HUES6 (cell line): ENCODE measurements around the gene ZNF516.

Experiments used
- H3K27ac ChIP-seq: 2 replicates; pipeline ENCODE4 v1.7.0; 2013; ENCODE audit warnings: low read depth, mild to moderate bottlenecking, low read length, inconsistent platforms
- H3K27me3 ChIP-seq: 2 replicates; pipeline ENCODE4 v1.6.1; 2013; ENCODE audit warnings: low read length; ENCODE audit not compliant: control insufficient read depth, insufficient read depth
- H3K36me3 ChIP-seq: 2 replicates; pipeline ENCODE4 v1.6.1; 2013; ENCODE audit warnings: low read length; ENCODE audit not compliant: control insufficient read depth, insufficient read depth
- H3K4me1 ChIP-seq: 2 replicates; pipeline ENCODE4 v1.6.1; 2013; ENCODE audit warnings: low read length; ENCODE audit not compliant: control insufficient read depth, insufficient read depth
- H3K4me3 ChIP-seq: 2 replicates; pipeline ENCODE4 v1.5.1; 2013; ENCODE audit warnings: low read depth, low read length
- H3K9ac ChIP-seq: one replicate; pipeline ENCODE4 v1.6.1; 2013; ENCODE audit warnings: mild to moderate bottlenecking, low read length
- H3K9me3 ChIP-seq: 2 replicates; pipeline ENCODE4 v1.6.1; 2013; ENCODE audit warnings: low read depth, low read length; ENCODE audit not compliant: control insufficient read depth, insufficient read depth

ZNF516 gene

GRCh38 chr18:76444446-76445105 is 50.5 kb downstream of the ZNF516 start:
- no peak overlapping the region for H3K4me3 ChIP-seq
- no peak overlapping the region for H3K9ac ChIP-seq
- H3K27ac ChIP-seq, result no peak overlapping the region
- H3K36me3 ChIP-seq, result peaks cover 34% of the 10 kb centered on the region
- H3K9me3 ChIP-seq, result no peaks in the 10 kb centered on the region
- peaks cover 19% of the 10 kb centered on the region; the same call in 1 of the 2 replicates for H3K4me1 ChIP-seq
- no peaks in the 10 kb centered on the region for H3K27me3 ChIP-seq

GRCh38 chr18:76443519-76444445 is 51.3 kb downstream of the ZNF516 start:
- H3K27ac ChIP-seq, result no peak overlapping the region
- peaks cover 34% of the 10 kb centered on the region for H3K36me3 ChIP-seq
- no peak overlapping the region for H3K9ac ChIP-seq

GRCh38 chr18:76442413-76443171 is 52.5 kb downstream of the ZNF516 start:
- H3K9ac ChIP-seq, result no peak overlapping the region
- H3K4me3 ChIP-seq, result no peak overlapping the region
- H3K36me3 ChIP-seq, result peaks cover 39% of the 10 kb centered on the region
- H3K27ac ChIP-seq, result no peak overlapping the region
- peaks cover 10% of the 10 kb centered on the region; the same call in 1 of the 2 replicates for H3K4me1 ChIP-seq
- no peaks in the 10 kb centered on the region for H3K9me3 ChIP-seq
- no peaks in the 10 kb centered on the region for H3K27me3 ChIP-seq

More at GRCh38 chr18:76443519-76444445, 51.3 kb downstream of the ZNF516 start:
- no peak overlapping the region for H3K4me3 ChIP-seq
- H3K9me3 ChIP-seq, result no peaks in the 10 kb centered on the region
- no peaks in the 10 kb centered on the region for H3K27me3 ChIP-seq
- H3K4me1 ChIP-seq, result peaks cover 14% of the 10 kb centered on the region; the same call in 1 of the 2 replicates

- no peaks in the 10 kb centered on the region for H3K27me3 ChIP-seq
- H3K4me3 ChIP-seq, result no peak overlapping the region
- H3K27ac ChIP-seq, result no peak overlapping the region
- H3K9me3 ChIP-seq, result no peaks in the 10 kb centered on the region
- no peak overlapping the region for H3K9ac ChIP-seq
- H3K4me1 ChIP-seq, result peaks cover 10% of the 10 kb centered on the region; the same call in 1 of the 2 replicates
- H3K36me3 ChIP-seq, result peaks cover 43% of the 10 kb centered on the region
These were observed 53.2 kb downstream of the ZNF516 start for GRCh38 chr18:76441668-76442412.

GRCh38 chr18:76441002-76441667 is 53.9 kb downstream of the ZNF516 start:
- no peak overlapping the region for H3K4me3 ChIP-seq
- H3K9me3 ChIP-seq, result no peaks in the 10 kb centered on the region
- peaks cover 9% of the 10 kb centered on the region; the same call in 1 of the 2 replicates for H3K4me1 ChIP-seq
- no peak overlapping the region for H3K27ac ChIP-seq
- H3K27me3 ChIP-seq, result no peaks in the 10 kb centered on the region
- H3K9ac ChIP-seq, result no peak overlapping the region
- peaks cover 49% of the 10 kb centered on the region for H3K36me3 ChIP-seq

- Histone ChIP-seq H3K9me3 (no peaks in the 10 kb centered on the region), H3K27ac (no peak overlapping the region), H3K9ac (no peak overlapping the region), H3K4me1 (no peaks in the 10 kb centered on the region), H3K36me3 (peaks cover 59% of the 10 kb centered on the region), H3K4me3 (no peak overlapping the region), H3K27me3 (no peaks in the 10 kb centered on the region)
These were observed 57.1 kb downstream of the ZNF516 start for GRCh38 chr18:76437910-76438309.

GRCh38 chr18:76437011-76437410 is 58.0 kb downstream of the ZNF516 start:
- Histone ChIP-seq H3K9me3 (no peaks in the 10 kb centered on the region), H3K36me3 (peaks cover 50% of the 10 kb centered on the region), H3K4me3 (no peak overlapping the region), H3K9ac (no peak overlapping the region), H3K27ac (no peak overlapping the region), H3K27me3 (no peaks in the 10 kb centered on the region), H3K4me1 (no peaks in the 10 kb centered on the region)

GRCh38 chr18:76436342-76436741 is 58.7 kb downstream of the ZNF516 start:
- H3K27ac ChIP-seq, result no peak overlapping the region
- H3K27me3 ChIP-seq, result no peaks in the 10 kb centered on the region
- no peak overlapping the region for H3K4me3 ChIP-seq
- H3K9ac ChIP-seq, result no peak overlapping the region
- H3K9me3 ChIP-seq, result no peaks in the 10 kb centered on the region
- H3K36me3 ChIP-seq, result peaks cover 45% of the 10 kb centered on the region
- H3K4me1 ChIP-seq, result no peaks in the 10 kb centered on the region; the same call in 1 of the 2 replicates

GRCh38 chr18:76435316-76435989 is 59.6 kb downstream of the ZNF516 start:
- Histone ChIP-seq H3K4me1 (no peaks in the 10 kb centered on the region; the same call in 1 of the 2 replicates), H3K27ac (no peak overlapping the region), H3K4me3 (no peak overlapping the region), H3K36me3 (peaks cover 36% of the 10 kb centered on the region), H3K27me3 (no peaks in the 10 kb centered on the region), H3K9me3 (no peaks in the 10 kb centered on the region), H3K9ac (no peak overlapping the region)
